HepG2 (cell line): ENCODE measurements around the gene SLC23A2.

Experiments
- BHLHE40 ChIP-seq: IDR thresholded peaks from 2 replicates; pipeline ENCODE4 v1.6.1; 2011; ENCODE audit warnings: low read length, improper control_type of control experiment
- TF ChIP-seq, protein P1 (sequence below): IDR thresholded peaks from 2 replicates; pipeline ENCODE4 v1.6.1; 2016; ENCODE audit warnings: control low read depth

GRCh38 chr20:4902788-4903187, 98.5 kb downstream of the SLC23A2 start:
- TF ChIP-seq, protein P1, sequence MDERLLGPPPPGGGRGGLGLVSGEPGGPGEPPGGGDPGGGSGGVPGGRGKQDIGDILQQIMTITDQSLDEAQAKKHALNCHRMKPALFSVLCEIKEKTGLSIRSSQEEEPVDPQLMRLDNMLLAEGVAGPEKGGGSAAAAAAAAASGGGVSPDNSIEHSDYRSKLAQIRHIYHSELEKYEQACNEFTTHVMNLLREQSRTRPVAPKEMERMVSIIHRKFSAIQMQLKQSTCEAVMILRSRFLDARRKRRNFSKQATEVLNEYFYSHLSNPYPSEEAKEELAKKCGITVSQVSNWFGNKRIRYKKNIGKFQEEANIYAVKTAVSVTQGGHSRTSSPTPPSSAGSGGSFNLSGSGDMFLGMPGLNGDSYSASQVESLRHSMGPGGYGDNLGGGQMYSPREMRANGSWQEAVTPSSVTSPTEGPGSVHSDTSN (CRISPR knock-in tag) = no peak
- no peak for TF ChIP-seq BHLHE40
